ENCODE data around the gene TFF2. TPM values are rescaled to one million over a fixed set of nuclear protein-coding genes. Genes with fewer than 3 reads are reported as not detected.

TFF2 gene
- polyA plus RNA-seq, 1 of the 3 experiments (the other 2 are of a cell fraction): not detected

DNA sequence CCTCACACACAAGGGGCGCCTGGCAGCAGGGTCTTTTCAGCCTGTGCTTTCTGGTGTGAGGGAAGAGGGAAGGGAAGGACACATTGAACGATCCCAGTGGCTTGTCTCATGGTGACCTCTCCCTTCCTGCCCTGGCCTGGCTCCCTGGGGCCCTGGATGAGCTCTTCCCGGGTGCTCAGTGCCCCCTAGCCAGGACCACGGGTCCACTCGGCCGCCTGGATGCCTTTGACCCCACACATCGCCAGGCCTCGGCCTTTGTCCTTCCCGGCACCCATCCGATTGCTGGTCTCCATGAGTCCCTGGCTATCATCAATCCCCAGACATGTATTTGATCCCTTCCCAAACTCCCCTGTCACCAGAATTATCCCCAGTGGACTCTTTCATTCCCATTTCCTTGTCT is 29.6 kb downstream of the TFF2 start:
- Histone ChIP-seq H3K79me2 (ENCODE audit: insufficient read depth) (no peaks in the 10 kb centered on the region), H3K9me3 (no peaks in the 10 kb centered on the region), H2AFZ (ENCODE audit: low read depth) (no peak overlapping the region), H3F3A (replicated peaks; ENCODE audit: insufficient read depth) (no peaks in the 10 kb centered on the region), H3K4me2 (no peak overlapping the region), H3K36me3 (replicated peaks in 1 of 2; ENCODE audit: control insufficient read depth in 1 of 2, insufficient read depth in 2 of 2, low read length in 1 of 2) (no peaks in the 10 kb centered on the region), H3K4me1 (ENCODE audit: control insufficient read depth in 1 of 2, insufficient read depth in 2 of 2, low read depth in 1 of 2, low read length in 1 of 2) (no peaks in the 10 kb centered on the region), H4K20me1 (ENCODE audit: insufficient read depth) (no peaks in the 10 kb centered on the region), H3K27me3 (ENCODE audit: insufficient read depth) (no peaks in the 10 kb centered on the region), H3K4me3 (ENCODE audit: low read depth in 2 of 2, low read length in 1 of 2) (no peak overlapping the region), H3K27ac (ENCODE audit: low read depth in 2 of 2, low read length in 1 of 2) (no peak overlapping the region), H3K9me2 (no peaks in the 10 kb centered on the region), H3K9ac (no peak overlapping the region)
- WGBS (ENCODE audit: low lambda C conversion rate): 52% methylated on average over 7 of the region's 10 CpGs
- TF ChIP-seq MEF2A (IDR thresholded peaks at IDR 0.05; ENCODE audit: borderline replicate concordance, low read depth): no peak
- TF ChIP-seq, protein P1, sequence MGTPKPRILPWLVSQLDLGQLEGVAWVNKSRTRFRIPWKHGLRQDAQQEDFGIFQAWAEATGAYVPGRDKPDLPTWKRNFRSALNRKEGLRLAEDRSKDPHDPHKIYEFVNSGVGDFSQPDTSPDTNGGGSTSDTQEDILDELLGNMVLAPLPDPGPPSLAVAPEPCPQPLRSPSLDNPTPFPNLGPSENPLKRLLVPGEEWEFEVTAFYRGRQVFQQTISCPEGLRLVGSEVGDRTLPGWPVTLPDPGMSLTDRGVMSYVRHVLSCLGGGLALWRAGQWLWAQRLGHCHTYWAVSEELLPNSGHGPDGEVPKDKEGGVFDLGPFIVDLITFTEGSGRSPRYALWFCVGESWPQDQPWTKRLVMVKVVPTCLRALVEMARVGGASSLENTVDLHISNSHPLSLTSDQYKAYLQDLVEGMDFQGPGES (IDR thresholded peaks at IDR 0.05; ENCODE audit: low read depth, low read length): no peak
- no peak for TF ChIP-seq CHD2 (IDR thresholded peaks at IDR 0.05; ENCODE audit: low read length, partially characterized antibody)
- no peak for TF ChIP-seq SMC3 (IDR thresholded peaks at IDR 0.05; ENCODE audit: low read depth, low read length)
- no peak for TF ChIP-seq YY1 (IDR thresholded peaks at IDR 0.05; ENCODE audit: low read depth)
- TF ChIP-seq TCF12 (IDR thresholded peaks at IDR 0.05): no peak
- TF ChIP-seq TAF1 (IDR thresholded peaks at IDR 0.05; ENCODE audit: borderline replicate concordance, low read depth, low read length): no peak
- TF ChIP-seq GATA2 (CRISPR knock-in tag; IDR thresholded peaks at IDR 0.05): no peak
- no peak for TF ChIP-seq MXI1 (IDR thresholded peaks at IDR 0.05; ENCODE audit: low read depth, low read length)
- TF ChIP-seq, protein P2, sequence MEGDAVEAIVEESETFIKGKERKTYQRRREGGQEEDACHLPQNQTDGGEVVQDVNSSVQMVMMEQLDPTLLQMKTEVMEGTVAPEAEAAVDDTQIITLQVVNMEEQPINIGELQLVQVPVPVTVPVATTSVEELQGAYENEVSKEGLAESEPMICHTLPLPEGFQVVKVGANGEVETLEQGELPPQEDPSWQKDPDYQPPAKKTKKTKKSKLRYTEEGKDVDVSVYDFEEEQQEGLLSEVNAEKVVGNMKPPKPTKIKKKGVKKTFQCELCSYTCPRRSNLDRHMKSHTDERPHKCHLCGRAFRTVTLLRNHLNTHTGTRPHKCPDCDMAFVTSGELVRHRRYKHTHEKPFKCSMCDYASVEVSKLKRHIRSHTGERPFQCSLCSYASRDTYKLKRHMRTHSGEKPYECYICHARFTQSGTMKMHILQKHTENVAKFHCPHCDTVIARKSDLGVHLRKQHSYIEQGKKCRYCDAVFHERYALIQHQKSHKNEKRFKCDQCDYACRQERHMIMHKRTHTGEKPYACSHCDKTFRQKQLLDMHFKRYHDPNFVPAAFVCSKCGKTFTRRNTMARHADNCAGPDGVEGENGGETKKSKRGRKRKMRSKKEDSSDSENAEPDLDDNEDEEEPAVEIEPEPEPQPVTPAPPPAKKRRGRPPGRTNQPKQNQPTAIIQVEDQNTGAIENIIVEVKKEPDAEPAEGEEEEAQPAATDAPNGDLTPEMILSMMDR (IDR thresholded peaks at IDR 0.05): no peak
- TF ChIP-seq RXRA (IDR thresholded peaks at IDR 0.05; ENCODE audit: borderline replicate concordance, low read depth): no peak
- TF ChIP-seq, protein P3, sequence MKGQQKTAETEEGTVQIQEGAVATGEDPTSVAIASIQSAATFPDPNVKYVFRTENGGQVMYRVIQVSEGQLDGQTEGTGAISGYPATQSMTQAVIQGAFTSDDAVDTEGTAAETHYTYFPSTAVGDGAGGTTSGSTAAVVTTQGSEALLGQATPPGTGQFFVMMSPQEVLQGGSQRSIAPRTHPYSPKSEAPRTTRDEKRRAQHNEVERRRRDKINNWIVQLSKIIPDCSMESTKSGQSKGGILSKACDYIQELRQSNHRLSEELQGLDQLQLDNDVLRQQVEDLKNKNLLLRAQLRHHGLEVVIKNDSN (IDR thresholded peaks at IDR 0.05; ENCODE audit: borderline replicate concordance, low read depth): no peak
- TF ChIP-seq, protein P4, sequence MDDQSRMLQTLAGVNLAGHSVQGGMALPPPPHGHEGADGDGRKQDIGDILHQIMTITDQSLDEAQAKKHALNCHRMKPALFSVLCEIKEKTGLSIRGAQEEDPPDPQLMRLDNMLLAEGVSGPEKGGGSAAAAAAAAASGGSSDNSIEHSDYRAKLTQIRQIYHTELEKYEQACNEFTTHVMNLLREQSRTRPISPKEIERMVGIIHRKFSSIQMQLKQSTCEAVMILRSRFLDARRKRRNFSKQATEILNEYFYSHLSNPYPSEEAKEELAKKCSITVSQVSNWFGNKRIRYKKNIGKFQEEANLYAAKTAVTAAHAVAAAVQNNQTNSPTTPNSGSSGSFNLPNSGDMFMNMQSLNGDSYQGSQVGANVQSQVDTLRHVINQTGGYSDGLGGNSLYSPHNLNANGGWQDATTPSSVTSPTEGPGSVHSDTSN (IDR thresholded peaks at IDR 0.05): no peak
- no peak for DNase-seq
- CTCF ChIA-PET: interaction anchor here (3.0 kb wide), 1 partner anchor 11 kb away, joined by 13 read pairs; no protein-coding TSS in a partner anchor
- POLR2A ChIA-PET: no interaction called here

DNA sequence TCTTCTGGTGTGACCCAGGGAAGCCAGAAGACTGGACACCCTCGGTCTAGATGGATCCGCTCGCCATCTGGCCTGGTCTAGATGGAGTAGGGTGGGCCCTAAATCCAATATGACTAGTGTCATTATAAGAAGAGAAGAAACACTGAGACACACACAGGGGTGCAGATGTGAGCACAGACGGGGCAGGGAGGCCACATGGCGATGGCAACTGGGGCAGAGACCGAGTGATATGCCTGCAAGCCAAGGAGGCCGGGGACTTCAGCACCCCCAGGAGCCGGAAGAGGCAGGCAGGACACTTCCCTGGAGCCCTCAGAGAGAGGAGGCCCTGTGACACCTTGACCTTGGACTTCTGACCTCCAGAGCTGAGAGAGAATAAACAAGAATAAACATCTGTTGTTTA is 30.0 kb downstream of the TFF2 start:
- no peaks in the 10 kb centered on the region for H3K27me3 ChIP-seq (ENCODE audit: insufficient read depth)
- TF ChIP-seq EZH2phosphoT487 (IDR thresholded peaks at IDR 0.05; ENCODE audit: borderline replicate concordance, low read depth) (no peak), FOXM1 (IDR thresholded peaks at IDR 0.05; ENCODE audit: low read depth) (no peak)
- H3K27ac ChIP-seq (ENCODE audit: low read depth in 2 of 2, low read length in 1 of 2): no peak overlapping the region
- POLR2A ChIA-PET: no interaction called here
- H3K4me3 ChIP-seq (ENCODE audit: low read depth in 2 of 2, low read length in 1 of 2): no peak overlapping the region
- WGBS (ENCODE audit: low lambda C conversion rate): 25% methylated on average over 8 of the region's 8 CpGs
- H4K20me1 ChIP-seq (ENCODE audit: insufficient read depth): no peaks in the 10 kb centered on the region
- H3K79me2 ChIP-seq (ENCODE audit: insufficient read depth): no peaks in the 10 kb centered on the region
- CTCF ChIA-PET: interaction anchor here (3.0 kb wide), 1 partner anchor 11 kb away, joined by 13 read pairs; no protein-coding TSS in a partner anchor
- no peak overlapping the region for H3K4me2 ChIP-seq
- DNase-seq: no peak
- no peaks in the 10 kb centered on the region for H3K9me3 ChIP-seq
- H2AFZ ChIP-seq (ENCODE audit: low read depth): no peak overlapping the region
- no peaks in the 10 kb centered on the region for H3K36me3 ChIP-seq (replicated peaks in 1 of 2; ENCODE audit: control insufficient read depth in 1 of 2, insufficient read depth in 2 of 2, low read length in 1 of 2)
- H3K9me2 ChIP-seq: no peaks in the 10 kb centered on the region
- H3F3A ChIP-seq (replicated peaks; ENCODE audit: insufficient read depth): no peaks in the 10 kb centered on the region
- no peaks in the 10 kb centered on the region for H3K4me1 ChIP-seq (ENCODE audit: control insufficient read depth in 1 of 2, insufficient read depth in 2 of 2, low read depth in 1 of 2, low read length in 1 of 2)
- H3K9ac ChIP-seq: no peak overlapping the region

Data from SK-N-SH (cell line).